Ramos (cell line): ENCODE results near the gene ADRA2B.

Source experiments
- in situ Hi-C: fragments of 300-500 bp; cut with MboI; formaldehyde crosslinking; loops from one replicate; pipeline ENCODE4 v1.14.3; 2022; ENCODE audit warnings: low sequenced_read_pairs; ENCODE audit not compliant: unreplicated experiment

The ADRA2B gene

DNA sequence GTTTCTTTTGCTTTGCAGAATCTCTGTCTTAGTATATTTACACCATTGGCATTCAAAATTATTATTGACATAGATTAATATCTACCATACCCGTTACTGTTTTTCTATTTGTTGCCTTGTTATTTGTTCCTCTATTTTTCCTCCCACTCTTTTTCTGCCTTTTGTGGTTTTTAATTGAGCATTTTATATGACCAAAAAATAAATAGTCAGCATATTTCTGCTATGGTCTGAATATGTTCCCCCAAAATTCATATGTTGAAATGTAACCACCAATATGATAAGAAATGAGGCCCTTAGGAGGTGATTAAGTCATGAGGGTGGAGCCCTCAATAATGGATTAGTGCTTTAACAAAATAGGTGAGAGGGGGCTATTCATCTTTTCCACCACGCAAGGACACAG, 35.3 kb downstream of the ADRA2B start:
- in situ Hi-C loops: no loop called here

DNA sequence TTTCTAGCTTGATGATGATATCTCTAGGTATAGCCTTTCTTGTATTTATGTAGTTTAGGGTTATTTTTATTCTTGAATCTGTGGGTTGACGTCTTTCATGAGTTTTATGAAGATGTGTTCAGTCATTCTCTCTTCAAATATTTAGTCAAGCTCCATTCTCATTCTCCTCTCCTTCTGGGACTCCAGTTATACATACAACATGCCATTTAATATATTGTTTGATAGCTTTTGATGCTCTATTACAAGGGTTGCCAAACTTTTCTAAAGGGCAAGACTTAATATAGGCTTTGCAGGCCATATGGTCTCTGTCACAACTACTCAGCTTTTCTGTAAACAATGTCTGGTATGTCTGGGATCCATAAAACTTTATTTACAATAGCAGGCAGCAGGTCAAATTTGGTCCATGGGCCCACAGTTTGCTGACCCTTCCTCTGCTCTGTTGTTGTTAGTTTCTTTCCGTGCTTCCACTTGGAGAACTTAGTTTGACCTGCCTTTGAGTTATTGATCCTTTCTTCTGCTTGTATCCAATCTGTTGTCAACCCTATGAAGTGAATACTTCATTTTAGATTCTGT, 41.1 kb downstream of the ADRA2B start:
- in situ Hi-C loops: no loop called here

DNA sequence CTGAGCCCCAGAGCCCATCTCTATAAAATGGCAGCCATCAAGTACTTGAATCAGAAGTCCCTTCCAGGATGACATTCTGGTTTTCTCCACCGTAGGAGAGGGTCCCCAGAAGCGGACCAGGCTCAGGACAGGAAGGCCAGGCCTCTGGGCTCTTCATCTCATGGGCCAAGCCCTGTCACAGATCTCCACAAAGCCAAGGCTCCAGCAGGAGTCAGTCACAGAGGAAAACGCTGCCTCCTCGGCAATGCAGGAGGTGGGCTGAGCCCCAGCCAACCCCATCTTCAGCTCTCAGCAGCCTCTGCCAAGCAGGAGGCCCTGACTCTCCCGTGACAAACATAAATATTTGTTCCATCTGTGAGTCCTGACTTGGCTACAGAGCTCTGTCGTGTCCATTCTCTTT, 42.2 kb downstream of the ADRA2B start:
- in situ Hi-C loops: loop anchor here (25.0 kb wide), 1 partner anchor 1588 kb away; the partner anchor contains the start of genes ACTR1B and C2orf92

- in situ Hi-C loops: loop anchor here (25.0 kb wide), 1 partner anchor 1589 kb away; the partner anchor contains the start of genes ACTR1B and C2orf92
These were observed 43.1 kb downstream of the ADRA2B start for GRCh38 chr2:96073170-96073775.

- in situ Hi-C loops: loop anchor here (25.0 kb wide), 1 partner anchor 1590 kb away; the partner anchor contains the start of genes ACTR1B and C2orf92
These were observed 43.6 kb downstream of the ADRA2B start for GRCh38 chr2:96072746-96073145.

- in situ Hi-C loops: loop anchor here (25.0 kb wide), 1 partner anchor 1590 kb away; the partner anchor contains the start of genes ACTR1B and C2orf92
These were observed 44.3 kb downstream of the ADRA2B start for GRCh38 chr2:96071977-96072491.

- in situ Hi-C loops: loop anchor here (25.0 kb wide), 1 partner anchor 1591 kb away; the partner anchor contains the start of genes ACTR1B and C2orf92
These were observed 45.0 kb downstream of the ADRA2B start for GRCh38 chr2:96071087-96071976.

GRCh38 chr2:96070351-96070750, 46.0 kb downstream of the ADRA2B start:
- in situ Hi-C loops: loop anchor here (25.0 kb wide), 1 partner anchor 1592 kb away; the partner anchor contains the start of genes ACTR1B and C2orf92

DNA sequence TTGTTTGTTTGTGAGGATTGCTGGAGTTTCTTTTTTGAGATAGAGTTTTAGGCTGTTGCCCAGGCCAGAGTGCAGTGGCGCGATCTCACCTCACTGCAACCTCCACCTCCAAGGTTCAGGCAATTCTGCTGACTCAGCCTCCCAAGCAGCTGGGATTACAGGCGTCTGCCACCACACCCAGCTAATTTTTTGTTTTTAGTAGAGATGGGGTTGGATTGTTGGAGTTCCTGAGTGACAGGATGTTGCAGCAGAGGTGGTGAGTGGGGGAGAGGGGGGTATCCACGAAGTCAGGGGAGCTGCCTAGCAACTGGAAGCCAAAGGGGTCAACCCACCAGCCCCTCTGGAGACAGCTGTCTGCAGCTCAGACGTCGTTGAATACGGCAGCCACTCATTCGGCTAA, 46.5 kb downstream of the ADRA2B start:
- in situ Hi-C loops: loop anchor here (25.0 kb wide), 1 partner anchor 1592 kb away; the partner anchor contains the start of genes ACTR1B and C2orf92

DNA sequence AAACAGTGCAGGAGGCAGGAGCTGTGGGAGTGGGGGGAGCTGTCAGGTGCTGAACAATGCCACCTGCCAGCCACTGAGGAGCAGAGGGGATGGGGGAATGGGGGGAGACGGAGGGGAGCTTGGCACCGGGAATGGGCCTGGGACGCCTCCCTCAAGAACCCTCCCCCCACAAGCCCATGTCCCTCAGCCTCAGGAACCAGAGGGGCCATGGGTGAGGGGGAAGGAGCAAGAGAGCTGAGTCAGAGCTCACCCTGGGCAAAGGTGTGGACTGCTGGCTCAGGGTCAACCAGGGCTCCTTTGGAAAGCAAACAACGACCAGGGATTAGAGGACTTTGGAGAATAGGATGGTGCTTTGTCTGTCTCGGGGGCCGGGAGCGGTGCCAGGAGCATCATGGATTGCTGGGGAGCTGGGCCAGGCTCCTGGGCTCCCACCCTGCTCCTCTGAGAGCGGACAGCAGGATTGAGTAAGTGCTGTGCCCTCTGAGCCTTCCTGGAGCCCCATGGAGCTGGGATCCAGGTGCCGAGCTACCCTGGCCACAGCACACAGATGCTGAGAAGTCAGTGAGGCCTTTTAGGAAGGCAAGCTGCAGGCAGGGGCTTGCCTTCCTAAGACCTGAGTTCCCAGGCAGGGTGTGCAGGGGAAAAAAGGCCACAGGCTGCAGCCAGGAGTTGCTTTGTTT, 48.3 kb downstream of the ADRA2B start:
- in situ Hi-C loops: loop anchor here (25.0 kb wide), 1 partner anchor 1594 kb away; the partner anchor contains the start of genes ACTR1B and C2orf92

GRCh38 chr2:96067098-96067660, 49.2 kb downstream of the ADRA2B start:
- in situ Hi-C loops: loop anchor here (25.0 kb wide), 1 partner anchor 1595 kb away; the partner anchor contains the start of genes ACTR1B and C2orf92

DNA sequence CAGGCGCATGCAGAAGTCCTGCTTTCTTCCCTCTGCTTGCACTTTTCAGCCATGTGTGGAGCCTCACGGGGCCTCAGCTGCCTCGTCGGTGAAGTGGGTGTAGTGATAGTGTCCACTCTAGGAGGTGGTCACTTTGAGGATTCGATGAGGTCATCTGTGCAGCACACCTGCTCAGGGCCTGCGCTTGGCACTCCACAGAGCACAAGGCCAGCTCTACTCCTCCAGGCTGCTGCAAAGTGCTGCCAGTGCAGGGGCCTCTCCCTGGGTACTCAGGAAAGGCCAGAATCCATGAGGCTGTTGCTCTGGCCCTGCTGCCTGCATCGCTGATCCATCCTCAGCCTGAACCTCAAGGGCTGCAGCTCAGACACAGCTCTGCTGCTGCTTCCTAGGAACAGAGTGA, 49.9 kb downstream of the ADRA2B start:
- in situ Hi-C loops: loop anchor here (25.0 kb wide), 1 partner anchor 1596 kb away; the partner anchor contains the start of genes ACTR1B and C2orf92

GRCh38 chr2:96065954-96066353, 50.4 kb downstream of the ADRA2B start:
- in situ Hi-C loops: loop anchor here (25.0 kb wide), 1 partner anchor 1596 kb away; the partner anchor contains the start of genes ACTR1B and C2orf92

DNA sequence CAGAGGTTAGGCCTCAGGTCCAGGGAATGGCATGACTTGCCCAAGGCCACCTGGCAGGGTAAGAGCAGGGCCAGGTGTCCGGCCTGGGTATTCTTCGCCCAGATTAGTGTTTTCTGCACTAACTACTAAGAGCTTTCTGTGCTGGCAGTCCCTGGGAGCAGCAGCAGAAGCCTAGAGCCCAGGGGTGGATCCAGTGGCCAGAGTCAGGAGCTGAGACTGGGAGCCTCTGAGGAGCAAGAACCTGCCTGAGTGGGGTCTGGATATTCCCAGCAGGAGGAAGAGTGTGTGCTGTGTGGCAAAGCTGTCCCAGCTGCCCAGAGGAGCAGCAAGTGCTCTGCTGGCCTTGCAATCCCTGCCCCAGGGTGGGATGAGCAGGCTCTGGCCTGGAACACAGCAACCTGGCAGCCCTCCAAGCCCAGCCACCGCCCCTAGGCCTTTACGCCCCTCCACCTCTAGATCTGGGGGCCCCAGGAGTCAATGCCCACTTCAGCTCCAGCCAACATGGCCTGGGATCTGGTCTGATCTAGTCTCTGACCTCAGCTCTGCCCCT, 50.9 kb downstream of the ADRA2B start:
- in situ Hi-C loops: loop anchor here (25.0 kb wide), 1 partner anchor 1597 kb away; the partner anchor contains the start of genes ACTR1B and C2orf92

- in situ Hi-C loops: loop anchor here (25.0 kb wide), 1 partner anchor 1598 kb away; the partner anchor contains the start of genes ACTR1B and C2orf92
These were observed 51.6 kb downstream of the ADRA2B start for GRCh38 chr2:96064760-96065159.

GRCh38 chr2:96064047-96064675, 52.2 kb downstream of the ADRA2B start:
- in situ Hi-C loops: loop anchor here (25.0 kb wide), 1 partner anchor 1598 kb away; the partner anchor contains the start of genes ACTR1B and C2orf92

- in situ Hi-C loops: loop anchor here (25.0 kb wide), 1 partner anchor 1599 kb away; the partner anchor contains the start of genes ACTR1B and C2orf92
These were observed 53.1 kb downstream of the ADRA2B start for GRCh38 chr2:96063116-96063899.
